Amygdala (tissue), 56 donors: ENCODE data around the gene KRT7.
"Not testable (repeated sequence)": the region's sequence is repeated elsewhere in the genome, so short reads cannot be mapped to it uniquely, and the experiment has no call there.

Experiments used
- DNase-seq, 56 donors: peaks; one replicate each; lab custom pipeline; 2025; lab: John Stamatoyannopoulos, UW

The KRT7 gene

GRCh38 chr12:52227606-52228166 is 5.4 kb upstream of the KRT7 start:
- DNase-seq: no peak

- no peak for DNase-seq
These were observed 4.7 kb upstream of the KRT7 start for GRCh38 chr12:52228366-52228765.

GRCh38 chr12:52228931-52229330 is 4.1 kb upstream of the KRT7 start:
- DNase-seq: no peak

- no peak for DNase-seq
These were observed 3.2 kb upstream of the KRT7 start for GRCh38 chr12:52229836-52230343.

GRCh38 chr12:52230364-52231281 is 2.4 kb upstream of the KRT7 start:
- DNase-seq: no peak

- DNase-seq: no peak
These were observed 1.5 kb upstream of the KRT7 start for GRCh38 chr12:52231305-52232202.

GRCh38 chr12:52232203-52232673 is 805 bp upstream of the KRT7 start:
- DNase-seq: no peak

GRCh38 chr12:52233462-52234207 is 592 bp downstream of the KRT7 start:
- DNase-seq: no peak

GRCh38 chr12:52234223-52234810 is 1.3 kb downstream of the KRT7 start:
- no peak for DNase-seq

GRCh38 chr12:52235001-52235764 is 2.1 kb downstream of the KRT7 start:
- DNase-seq: no peak

- DNase-seq: no peak
These were observed 2.8 kb downstream of the KRT7 start for GRCh38 chr12:52235822-52236361.

GRCh38 chr12:52236386-52237050 is 3.5 kb downstream of the KRT7 start:
- DNase-seq: no peak

GRCh38 chr12:52238207-52238840 is 5.3 kb downstream of the KRT7 start:
- no peak for DNase-seq

- no peak for DNase-seq
These were observed 6.0 kb downstream of the KRT7 start for GRCh38 chr12:52238916-52239646.

- no peak for DNase-seq
These were observed 6.7 kb downstream of the KRT7 start for GRCh38 chr12:52239767-52240166.

- DNase-seq: not testable (repeated sequence)
These were observed 7.2 kb downstream of the KRT7 start for GRCh38 chr12:52240247-52240646.
